ENCODE results near the gene MYO1D. TPM values are rescaled to one million over a fixed set of nuclear protein-coding genes. Genes with fewer than 3 reads are reported as not detected.

The MYO1D gene
- total RNA-seq, 2 donors from 2014 or later, result 21.4 to 48.3 TPM

DNA sequence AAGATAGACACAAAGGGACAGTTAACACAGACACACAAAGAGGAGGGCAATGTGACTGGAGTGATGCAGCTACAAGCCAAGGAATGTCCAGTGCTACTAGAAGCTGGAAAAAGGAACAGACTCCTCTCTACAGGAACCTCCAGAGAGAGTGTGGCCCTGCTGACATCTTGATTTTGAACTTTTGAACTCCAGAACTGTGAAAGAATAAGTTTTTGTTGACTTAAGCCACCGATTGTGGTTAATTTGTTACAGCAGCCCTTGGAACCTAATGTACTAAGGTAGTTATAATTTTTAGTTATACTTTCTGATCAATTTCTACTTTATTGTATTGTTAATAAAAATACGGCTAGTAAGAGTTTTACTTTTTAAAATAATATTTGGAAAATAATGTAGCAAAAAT, 129.1 kb downstream of the MYO1D start:
- Histone ChIP-seq H3K4me1 (peaks cover 4% of the 10 kb centered on the region), H3K27ac (no peak overlapping the region), H3K9me3 (no peaks in the 10 kb centered on the region), H3K27me3 (no peaks in the 10 kb centered on the region), H3K36me3 (replicated peaks in 1 of 2; ENCODE audit: insufficient read depth in 1 of 2, low read depth in 2 of 2) (no peaks in the 10 kb centered on the region), H3K4me3 (no peak overlapping the region)
- 46 to 47% methylated on average over 2 of the region's 2 CpGs for WGBS, 2 donors
- DNase-seq (no peak), ATAC-seq (no peak)
- TF ChIP-seq POLR2A (IDR thresholded peaks at IDR 0.05), result no peak
- TF ChIP-seq, protein P1, sequence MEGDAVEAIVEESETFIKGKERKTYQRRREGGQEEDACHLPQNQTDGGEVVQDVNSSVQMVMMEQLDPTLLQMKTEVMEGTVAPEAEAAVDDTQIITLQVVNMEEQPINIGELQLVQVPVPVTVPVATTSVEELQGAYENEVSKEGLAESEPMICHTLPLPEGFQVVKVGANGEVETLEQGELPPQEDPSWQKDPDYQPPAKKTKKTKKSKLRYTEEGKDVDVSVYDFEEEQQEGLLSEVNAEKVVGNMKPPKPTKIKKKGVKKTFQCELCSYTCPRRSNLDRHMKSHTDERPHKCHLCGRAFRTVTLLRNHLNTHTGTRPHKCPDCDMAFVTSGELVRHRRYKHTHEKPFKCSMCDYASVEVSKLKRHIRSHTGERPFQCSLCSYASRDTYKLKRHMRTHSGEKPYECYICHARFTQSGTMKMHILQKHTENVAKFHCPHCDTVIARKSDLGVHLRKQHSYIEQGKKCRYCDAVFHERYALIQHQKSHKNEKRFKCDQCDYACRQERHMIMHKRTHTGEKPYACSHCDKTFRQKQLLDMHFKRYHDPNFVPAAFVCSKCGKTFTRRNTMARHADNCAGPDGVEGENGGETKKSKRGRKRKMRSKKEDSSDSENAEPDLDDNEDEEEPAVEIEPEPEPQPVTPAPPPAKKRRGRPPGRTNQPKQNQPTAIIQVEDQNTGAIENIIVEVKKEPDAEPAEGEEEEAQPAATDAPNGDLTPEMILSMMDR (IDR thresholded peaks at IDR 0.05), result no peak
- intact Hi-C loops (cut with DNase I), result loop anchor here (10.0 kb wide), 1 partner anchor 253 kb away; no protein-coding TSS in a partner anchor

DNA sequence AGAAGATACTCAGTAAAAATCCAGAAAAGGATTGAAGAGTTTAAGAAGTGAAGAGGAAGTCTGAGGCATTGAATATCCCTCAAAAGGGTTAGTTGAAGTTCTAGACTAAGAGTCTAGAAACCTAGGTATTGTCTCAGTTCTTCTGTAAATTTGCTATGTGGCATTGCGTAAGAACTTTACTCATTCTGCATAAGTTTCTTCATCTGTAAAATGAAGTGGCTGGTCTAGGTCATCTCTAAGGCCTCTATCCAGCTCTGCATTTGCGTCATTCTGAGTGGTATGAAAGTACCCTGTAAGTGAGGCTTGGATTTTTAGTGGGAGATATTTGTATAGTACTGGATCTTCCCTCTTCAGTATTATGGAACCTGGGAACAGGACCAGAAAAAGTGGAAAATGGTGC, 130.2 kb downstream of the MYO1D start:
- no peak for DNase-seq
- WGBS, 2 donors, result 90 to 94% methylated on average over 2 of the region's 2 CpGs
- TF ChIP-seq, protein P1 (IDR thresholded peaks at IDR 0.05), result no peak
- no peak for TF ChIP-seq POLR2A (IDR thresholded peaks at IDR 0.05)
- no peaks in the 10 kb centered on the region for H3K36me3 ChIP-seq (replicated peaks in 1 of 2; ENCODE audit: insufficient read depth in 1 of 2, low read depth in 2 of 2)
- intact Hi-C loops (cut with DNase I), result loop anchor here (10.0 kb wide), 1 partner anchor 252 kb away; no protein-coding TSS in a partner anchor
- no peaks in the 10 kb centered on the region for H3K27me3 ChIP-seq
- H3K9me3 ChIP-seq, result no peaks in the 10 kb centered on the region
- no peak overlapping the region for H3K4me3 ChIP-seq
- H3K4me1 ChIP-seq, result peaks cover 4% of the 10 kb centered on the region
- ATAC-seq, result no peak
- H3K27ac ChIP-seq, result no peak overlapping the region

DNA sequence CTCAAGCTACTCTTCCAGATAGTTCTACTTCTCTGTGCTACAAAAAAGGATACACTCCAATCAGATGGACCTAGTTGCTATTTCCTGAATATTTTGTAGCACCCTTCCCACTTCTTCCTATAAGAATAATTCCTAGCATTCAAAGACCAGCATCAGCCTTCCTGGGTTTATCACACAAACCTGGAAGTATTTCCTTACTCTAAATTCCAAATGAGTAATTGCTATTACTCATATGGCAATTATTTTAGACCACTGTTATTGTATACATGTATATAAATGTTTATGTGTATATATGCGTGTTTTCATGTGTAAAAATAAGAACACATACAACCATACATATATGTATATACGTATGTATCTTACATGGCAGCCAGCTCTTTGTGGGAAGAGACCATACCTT, 130.6 kb downstream of the MYO1D start:
- no peak for DNase-seq
- TF ChIP-seq, protein P1 (IDR thresholded peaks at IDR 0.05), result no peak
- no peak for TF ChIP-seq POLR2A (IDR thresholded peaks at IDR 0.05)
- Histone ChIP-seq H3K4me1 (peaks cover 4% of the 10 kb centered on the region), H3K27ac (no peak overlapping the region), H3K36me3 (replicated peaks in 1 of 2; ENCODE audit: insufficient read depth in 1 of 2, low read depth in 2 of 2) (no peaks in the 10 kb centered on the region), H3K4me3 (no peak overlapping the region), H3K27me3 (no peaks in the 10 kb centered on the region), H3K9me3 (no peaks in the 10 kb centered on the region)
- no peak for ATAC-seq
- WGBS, 2 donors, result 93 to 95% methylated on average over 2 of the region's 2 CpGs
- intact Hi-C loops (cut with DNase I), result loop anchor here (10.0 kb wide), 1 partner anchor 251 kb away; no protein-coding TSS in a partner anchor

DNA sequence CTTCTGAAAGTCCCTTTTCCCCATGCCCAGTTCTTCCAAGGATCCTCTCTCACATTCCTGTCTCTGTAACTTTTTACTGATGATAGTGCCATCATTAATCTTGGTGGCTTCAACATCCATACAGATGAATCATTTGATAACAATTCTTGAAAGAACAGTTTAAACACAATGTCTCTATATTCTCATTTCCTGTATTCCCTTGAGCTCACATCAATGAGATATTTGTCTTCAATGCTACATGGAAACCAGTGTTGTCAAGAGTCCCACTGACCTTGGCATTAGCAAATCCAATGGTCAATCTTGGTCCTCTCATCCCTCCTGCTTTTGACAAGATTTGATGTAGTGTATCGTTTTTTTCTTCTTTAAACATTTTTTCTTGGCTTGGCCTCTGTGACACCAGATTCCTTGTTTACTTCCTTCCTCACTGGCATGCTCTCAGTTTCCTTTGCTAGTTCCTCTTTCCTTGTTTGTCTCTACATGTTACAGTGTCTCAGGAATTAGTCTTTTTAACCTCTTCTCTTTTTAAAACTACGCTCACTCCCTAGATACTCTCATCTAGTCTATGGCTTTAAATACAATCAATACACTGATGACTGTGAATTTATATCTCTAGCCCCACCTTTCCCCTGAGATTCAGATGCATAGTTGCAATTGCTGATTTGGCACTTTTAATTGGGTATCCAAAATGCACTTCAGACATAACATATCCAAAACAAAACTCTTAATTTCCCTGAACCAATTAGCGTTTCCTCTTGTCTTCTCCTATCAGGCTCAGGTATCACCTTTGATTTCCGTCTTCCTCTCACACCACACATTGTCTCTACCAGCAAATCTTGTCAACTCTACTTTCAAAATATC, 134.0 kb downstream of the MYO1D start:
- DNase-seq (no peak), ATAC-seq (no peak)
- TF ChIP-seq POLR2A (IDR thresholded peaks at IDR 0.05), result no peak
- TF ChIP-seq, protein P1 (IDR thresholded peaks at IDR 0.05), result no peak
- H3K36me3 ChIP-seq (replicated peaks in 1 of 2; ENCODE audit: insufficient read depth in 1 of 2, low read depth in 2 of 2), result no peaks in the 10 kb centered on the region
- intact Hi-C loops (cut with DNase I), result loop anchor here (10.0 kb wide), 1 partner anchor 248 kb away; no protein-coding TSS in a partner anchor
- 72 to 74% methylated on average over 4 of the region's 4 CpGs for WGBS, 2 donors
- H3K4me1 ChIP-seq, result peaks cover 4% of the 10 kb centered on the region
- H3K9me3 ChIP-seq, result no peaks in the 10 kb centered on the region
- H3K4me3 ChIP-seq, result no peak overlapping the region
- H3K27ac ChIP-seq, result no peak overlapping the region
- no peaks in the 10 kb centered on the region for H3K27me3 ChIP-seq

All from body of pancreas (tissue), 4 donors.